Activated CD4-positive, alpha-beta T cell treated with anti-CD3 and anti-CD28 coated beads for 36 hours (primary cell): ENCODE results near the gene PDE4B. TPM values are rescaled to one million over a fixed set of nuclear protein-coding genes. Genes with fewer than 3 reads are reported as not detected.

Source experiments
- ATAC-seq: fragments of 200-7000 bp; cut with Tn5 transposase; one replicate; pipeline ENCODE4 v1.10.0; 2021; ENCODE audit warnings: mild to moderate bottlenecking, moderate library complexity
- CTCF ChIA-PET: fragments of 350-600 bp; sonication (Branson Sonifier 250); formaldehyde crosslinking; loops from one replicate; lab custom pipeline; 2021; ENCODE audit warnings: antibody characterized with exemption; lab: Charles Lee
- POLR2A ChIA-PET: fragments of 350-600 bp; sonication (Branson Sonifier 250); formaldehyde crosslinking; loops from one replicate; lab custom pipeline; 2021; ENCODE audit warnings: antibody characterized with exemption, inconsistent platforms; lab: Charles Lee
- DNase-seq: peaks from one replicate; pipeline ENCODE4 v3.0.0-alpha.2; 2020
- H3K27ac Mint-ChIP-seq: one replicate; pipeline ENCODE4 v1.8.0; 2021; ENCODE audit warnings: mixed read lengths
- H3K27me3 Mint-ChIP-seq: one replicate; pipeline ENCODE4 v1.8.0; 2021; ENCODE audit warnings: mixed read lengths
- H3K36me3 Mint-ChIP-seq: one replicate; pipeline ENCODE4 v1.8.0; 2021; ENCODE audit warnings: low read depth, mixed read lengths
- H3K4me1 Mint-ChIP-seq: one replicate; pipeline ENCODE4 v1.8.0; 2021; ENCODE audit warnings: mixed read lengths
- H3K4me3 Mint-ChIP-seq: one replicate; pipeline ENCODE4 v1.8.0; 2021; ENCODE audit warnings: mild to moderate bottlenecking, moderate library complexity, mixed read lengths
- H3K9me3 Mint-ChIP-seq: one replicate; pipeline ENCODE4 v1.8.0; 2021; ENCODE audit warnings: low read depth, mixed read lengths
- intact Hi-C, 2 experiments: fragments of 100-400 bp; cut with DNase I in 1 of 2; cut with micrococcal nuclease in 1 of 2; formaldehyde crosslinking; loops; one replicate each; pipeline versions ENCODE4 v1.14.2 to v1.15.1; 2022 to 2024; cut with DNase I, micrococcal nuclease
- total RNA-seq, 2 experiments: library from RNA; stranded (reverse); gene quantifications; one replicate each; pipeline ENCODE4 v1.2.3, GENCODE V29; 2021

PDE4B gene
- total RNA-seq, 2 experiments from 2014 or later = 24.2 to 24.7 TPM

GRCh38 chr1:65979136-65980044, 186.7 kb downstream of the PDE4B start:
- ChIA-PET CTCF (no interaction called here), POLR2A (no interaction called here)
- intact Hi-C loops = no loop called here
- Mint-ChIP-seq H3K4me3 (no peak overlapping the region), H3K27ac (no peak overlapping the region), H3K4me1 (no peaks in the 10 kb centered on the region), H3K9me3 (peaks cover 19% of the 10 kb centered on the region), H3K27me3 (peaks cover 21% of the 10 kb centered on the region), H3K36me3 (peaks cover 3% of the 10 kb centered on the region)
- ATAC-seq = no peak
- no peak for DNase-seq

GRCh38 chr1:65980237-65980636, 187.5 kb downstream of the PDE4B start:
- H3K4me1 Mint-ChIP-seq = no peaks in the 10 kb centered on the region

GRCh38 chr1:65983500-65983899, 190.8 kb downstream of the PDE4B start:
- no peak for DNase-seq
- H3K4me3 Mint-ChIP-seq = no peak overlapping the region
- H3K27ac Mint-ChIP-seq = no peak overlapping the region
- ChIA-PET CTCF (interaction anchor here (0.7 to 1.0 kb wide), 2 partner anchors 48 to 260 kb away, joined by 3 read pairs; no protein-coding TSS in a partner anchor), POLR2A (no interaction called here)
- no peaks in the 10 kb centered on the region for H3K36me3 Mint-ChIP-seq
- intact Hi-C loops = no loop called here
- peaks cover 18% of the 10 kb centered on the region for H3K27me3 Mint-ChIP-seq
- no peaks in the 10 kb centered on the region for H3K9me3 Mint-ChIP-seq
- ATAC-seq = no peak
- no peaks in the 10 kb centered on the region for H3K4me1 Mint-ChIP-seq

More at GRCh38 chr1:65980237-65980636, 187.5 kb downstream of the PDE4B start:
- no peak overlapping the region for H3K4me3 Mint-ChIP-seq
- CTCF ChIA-PET = no interaction called here
- H3K36me3 Mint-ChIP-seq = peaks cover 3% of the 10 kb centered on the region
- ATAC-seq (no peak), DNase-seq (no peak)
- POLR2A ChIA-PET = no interaction called here
- intact Hi-C loops = no loop called here
- no peak overlapping the region for H3K27ac Mint-ChIP-seq
- peaks cover 21% of the 10 kb centered on the region for H3K27me3 Mint-ChIP-seq
- peaks cover 12% of the 10 kb centered on the region for H3K9me3 Mint-ChIP-seq

- intact Hi-C loops = no loop called here
- Mint-ChIP-seq H3K9me3 (no peaks in the 10 kb centered on the region), H3K4me3 (no peak overlapping the region), H3K4me1 (no peaks in the 10 kb centered on the region), H3K27me3 (peaks cover 8% of the 10 kb centered on the region), H3K27ac (no peak overlapping the region), H3K36me3 (no peaks in the 10 kb centered on the region)
- ATAC-seq (no peak), DNase-seq (no peak)
- ChIA-PET CTCF (interaction anchor here (1.6 kb wide), 1 partner anchor 12 kb away, joined by 7 read pairs; no protein-coding TSS in a partner anchor), POLR2A (interaction anchor here (0.6 kb wide), 1 partner anchor 10 kb away, joined by 3 read pairs; no protein-coding TSS in a partner anchor)
Observed at GRCh38 chr1:65985393-65986066, 192.8 kb downstream of the PDE4B start.

- intact Hi-C loops = no loop called here
- DNase-seq = no peak
- H3K27ac Mint-ChIP-seq = no peak overlapping the region
- ATAC-seq = no peak
- peaks cover 9% of the 10 kb centered on the region for H3K27me3 Mint-ChIP-seq
- CTCF ChIA-PET = interaction anchor here (1.6 kb wide), 1 partner anchor 11 kb away, joined by 7 read pairs; no protein-coding TSS in a partner anchor
- POLR2A ChIA-PET = no interaction called here
- H3K4me1 Mint-ChIP-seq = no peaks in the 10 kb centered on the region
- H3K9me3 Mint-ChIP-seq = no peaks in the 10 kb centered on the region
- no peak overlapping the region for H3K4me3 Mint-ChIP-seq
- no peaks in the 10 kb centered on the region for H3K36me3 Mint-ChIP-seq
Observed at GRCh38 chr1:65986146-65986545, 193.5 kb downstream of the PDE4B start.

- no peak for DNase-seq
- ChIA-PET POLR2A (no interaction called here), CTCF (interaction anchor here (1.2 kb wide), 2 partner anchors 8 to 252 kb away, joined by 3 to 4 read pairs; no protein-coding TSS in a partner anchor)
- Mint-ChIP-seq H3K4me1 (no peaks in the 10 kb centered on the region), H3K27ac (no peak overlapping the region), H3K36me3 (no peaks in the 10 kb centered on the region), H3K4me3 (no peak overlapping the region), H3K9me3 (no peaks in the 10 kb centered on the region), H3K27me3 (peaks cover 6% of the 10 kb centered on the region)
- intact Hi-C loops = no loop called here
- ATAC-seq = no peak
Observed at GRCh38 chr1:65990161-65990560, 197.5 kb downstream of the PDE4B start.

- no peak overlapping the region for H3K4me3 Mint-ChIP-seq
- H3K9me3 Mint-ChIP-seq = no peaks in the 10 kb centered on the region
- H3K27ac Mint-ChIP-seq = no peak overlapping the region
- ATAC-seq = no peak
- H3K27me3 Mint-ChIP-seq = peaks cover 6% of the 10 kb centered on the region
- DNase-seq = no peak
- CTCF ChIA-PET = interaction anchor here (1.2 kb wide), 1 partner anchor 8 kb away, joined by 5 read pairs; no protein-coding TSS in a partner anchor
- H3K4me1 Mint-ChIP-seq = no peaks in the 10 kb centered on the region
- H3K36me3 Mint-ChIP-seq = no peaks in the 10 kb centered on the region
- intact Hi-C loops = no loop called here
- POLR2A ChIA-PET = interaction anchor here (0.8 kb wide), 1 partner anchor 216 kb away, joined by 4 read pairs; no protein-coding TSS in a partner anchor
Observed at GRCh38 chr1:65991694-65992093, 199.0 kb downstream of the PDE4B start.

- POLR2A ChIA-PET = interaction anchor here (0.8 kb wide), 1 partner anchor 217 kb away, joined by 4 read pairs; no protein-coding TSS in a partner anchor
- intact Hi-C loops = no loop called here
- DNase-seq = no peak
- H3K27ac Mint-ChIP-seq = no peak overlapping the region
- H3K4me3 Mint-ChIP-seq = no peak overlapping the region
- no peaks in the 10 kb centered on the region for H3K4me1 Mint-ChIP-seq
- ATAC-seq = no peak
- CTCF ChIA-PET = interaction anchor here (0.6 to 1.2 kb wide), 3 partner anchors 8 to 248 kb away, joined by 3 to 5 read pairs (median 3); no protein-coding TSS in a partner anchor
- H3K36me3 Mint-ChIP-seq = no peaks in the 10 kb centered on the region
- H3K9me3 Mint-ChIP-seq = no peaks in the 10 kb centered on the region
- H3K27me3 Mint-ChIP-seq = peaks cover 6% of the 10 kb centered on the region
Observed at GRCh38 chr1:65992165-65992821, 199.6 kb downstream of the PDE4B start.

GRCh38 chr1:65992831-65993271, 200.2 kb downstream of the PDE4B start:
- intact Hi-C loops = no loop called here
- no peaks in the 10 kb centered on the region for H3K9me3 Mint-ChIP-seq
- ATAC-seq (no peak), DNase-seq (no peak)
- no peak overlapping the region for H3K4me3 Mint-ChIP-seq
- H3K4me1 Mint-ChIP-seq = no peaks in the 10 kb centered on the region
- H3K27me3 Mint-ChIP-seq = peaks cover 6% of the 10 kb centered on the region
- no peaks in the 10 kb centered on the region for H3K36me3 Mint-ChIP-seq
- POLR2A ChIA-PET = no interaction called here
- H3K27ac Mint-ChIP-seq = no peak overlapping the region
- CTCF ChIA-PET = interaction anchor here (0.6 to 1.0 kb wide), 2 partner anchors 20 to 249 kb away, joined by 3 read pairs; no protein-coding TSS in a partner anchor

GRCh38 chr1:65994223-65994622, 201.5 kb downstream of the PDE4B start:
- Mint-ChIP-seq H3K9me3 (no peaks in the 10 kb centered on the region), H3K4me3 (no peak overlapping the region), H3K27me3 (peaks cover 9% of the 10 kb centered on the region), H3K36me3 (no peaks in the 10 kb centered on the region), H3K4me1 (no peaks in the 10 kb centered on the region), H3K27ac (no peak overlapping the region)
- ChIA-PET CTCF (no interaction called here), POLR2A (no interaction called here)
- intact Hi-C loops = no loop called here
- ATAC-seq (no peak), DNase-seq (no peak)

- H3K9me3 Mint-ChIP-seq = no peaks in the 10 kb centered on the region
- no peak overlapping the region for H3K4me3 Mint-ChIP-seq
- POLR2A ChIA-PET = interaction anchor here (0.7 kb wide), 1 partner anchor 10 kb away, joined by 3 read pairs; no protein-coding TSS in a partner anchor
- no peaks in the 10 kb centered on the region for H3K36me3 Mint-ChIP-seq
- H3K4me1 Mint-ChIP-seq = no peaks in the 10 kb centered on the region
- no peak overlapping the region for H3K27ac Mint-ChIP-seq
- CTCF ChIA-PET = interaction anchor here (0.6 kb wide), 1 partner anchor 1477 kb away, joined by 10 read pairs; no protein-coding TSS in a partner anchor
- DNase-seq (no peak), ATAC-seq (no peak)
- intact Hi-C loops = no loop called here
- peaks cover 9% of the 10 kb centered on the region for H3K27me3 Mint-ChIP-seq
Observed at GRCh38 chr1:65995336-65995735, 202.6 kb downstream of the PDE4B start.
